Neural progenitor cell (in vitro differentiated cells): ENCODE results near the gene RUNDC1. TPM values are rescaled to one million over a fixed set of nuclear protein-coding genes. Genes with fewer than 3 reads are reported as not detected.

Experiments
- DNase-seq: peaks from one replicate; pipeline ENCODE4 v3.0.0-alpha.2; 2016; ENCODE audit warnings: low spot score
- H2AFZ ChIP-seq: fragments of 200-600 bp; sonication (generic); replicated peaks from 2 replicates; pipeline ENCODE4 v1.6.1; 2016; ENCODE audit warnings: antibody characterized with exemption
- H3F3A ChIP-seq: fragments of 200-600 bp; sonication (generic); 2 replicates; pipeline ENCODE4 v1.6.1; 2016; ENCODE audit warnings: antibody characterized with exemption, low read depth
- H3K27ac ChIP-seq: fragments of 200-600 bp; sonication (generic); 2 replicates; pipeline ENCODE4 v1.5.1; 2016; ENCODE audit warnings: mild to moderate bottlenecking
- H3K27me3 ChIP-seq: fragments of 200-600 bp; sonication (generic); 2 replicates; pipeline ENCODE4 v1.6.1; 2016; ENCODE audit warnings: mild to moderate bottlenecking, moderate library complexity
- H3K36me3 ChIP-seq: fragments of 200-600 bp; sonication (generic); 2 replicates; pipeline ENCODE4 v1.5.1; 2016
- H3K4me1 ChIP-seq: fragments of 200-600 bp; sonication (generic); 2 replicates; pipeline ENCODE4 v1.6.1; 2016; ENCODE audit warnings: mixed run types
- H3K4me2 ChIP-seq: fragments of 200-600 bp; sonication (generic); 2 replicates; pipeline ENCODE4 v1.6.1; 2016
- H3K4me3 ChIP-seq: fragments of 200-600 bp; sonication (generic); 2 replicates; pipeline ENCODE4 v1.5.1; 2016
- H3K79me2 ChIP-seq: fragments of 200-600 bp; sonication (generic); 2 replicates; pipeline ENCODE4 v1.6.1; 2016; ENCODE audit warnings: low read depth
- H3K9ac ChIP-seq: fragments of 200-600 bp; sonication (generic); 2 replicates; pipeline ENCODE4 v1.6.1; 2016
- H3K9me3 ChIP-seq: fragments of 200-600 bp; sonication (generic); 2 replicates; pipeline ENCODE4 v1.5.1; 2016; ENCODE audit warnings: low read depth
- H4K20me1 ChIP-seq: fragments of 200-600 bp; sonication (generic); 2 replicates; pipeline ENCODE4 v1.6.1; 2016; ENCODE audit warnings: low read depth
- H3K27ac Mint-ChIP-seq: 3 replicates; pipeline ENCODE4 v1.8.0; 2021; ENCODE audit warnings: mixed read lengths
- H3K27me3 Mint-ChIP-seq: 2 replicates; pipeline ENCODE4 v1.8.0; 2022; ENCODE audit warnings: low read depth, mild to moderate bottlenecking, inconsistent platforms, moderate library complexity, mixed read lengths; ENCODE audit not compliant: insufficient read depth
- H3K36me3 Mint-ChIP-seq: 3 replicates; pipeline ENCODE4 v1.8.0; 2021; ENCODE audit warnings: mixed read lengths
- H3K4me1 Mint-ChIP-seq: 3 replicates; pipeline ENCODE4 v1.8.0; 2021; ENCODE audit warnings: mixed read lengths
- H3K4me3 Mint-ChIP-seq: 3 replicates; pipeline ENCODE4 v1.8.0; 2021; ENCODE audit warnings: mild to moderate bottlenecking, moderate library complexity, mixed read lengths
- H3K9me3 Mint-ChIP-seq: 3 replicates; pipeline ENCODE4 v1.8.0; 2020; ENCODE audit warnings: mixed read lengths
- EZH2 ChIP-seq: fragments of 200-600 bp; sonication (generic); IDR thresholded peaks from 2 replicates; pipeline ENCODE4 v1.6.1; 2017; ENCODE audit warnings: antibody characterized with exemption, mild to moderate bottlenecking, moderate library complexity
- EZH2phosphoT487 ChIP-seq: fragments of 200-600 bp; sonication (generic); IDR thresholded peaks from 2 replicates; pipeline ENCODE4 v1.6.1; 2017; ENCODE audit warnings: antibody characterized with exemption
- total RNA-seq: library from RNA; depleted of rRNA; stranded (reverse); fragments of >200 nt; gene quantifications from 2 replicates; pipeline ENCODE4 v1.2.3, GENCODE V29; 2015; ENCODE audit warnings: low replicate concordance
- TF ChIP-seq, protein P1 (sequence below): fragments of 200-600 bp; sonication (generic); IDR thresholded peaks from 2 replicates; pipeline ENCODE4 v1.5.1; 2017; ENCODE audit warnings: antibody characterized with exemption, mild to moderate bottlenecking

Gene RUNDC1
- total RNA-seq, 1 donor from 2014 or later, result 11.4 TPM

DNA sequence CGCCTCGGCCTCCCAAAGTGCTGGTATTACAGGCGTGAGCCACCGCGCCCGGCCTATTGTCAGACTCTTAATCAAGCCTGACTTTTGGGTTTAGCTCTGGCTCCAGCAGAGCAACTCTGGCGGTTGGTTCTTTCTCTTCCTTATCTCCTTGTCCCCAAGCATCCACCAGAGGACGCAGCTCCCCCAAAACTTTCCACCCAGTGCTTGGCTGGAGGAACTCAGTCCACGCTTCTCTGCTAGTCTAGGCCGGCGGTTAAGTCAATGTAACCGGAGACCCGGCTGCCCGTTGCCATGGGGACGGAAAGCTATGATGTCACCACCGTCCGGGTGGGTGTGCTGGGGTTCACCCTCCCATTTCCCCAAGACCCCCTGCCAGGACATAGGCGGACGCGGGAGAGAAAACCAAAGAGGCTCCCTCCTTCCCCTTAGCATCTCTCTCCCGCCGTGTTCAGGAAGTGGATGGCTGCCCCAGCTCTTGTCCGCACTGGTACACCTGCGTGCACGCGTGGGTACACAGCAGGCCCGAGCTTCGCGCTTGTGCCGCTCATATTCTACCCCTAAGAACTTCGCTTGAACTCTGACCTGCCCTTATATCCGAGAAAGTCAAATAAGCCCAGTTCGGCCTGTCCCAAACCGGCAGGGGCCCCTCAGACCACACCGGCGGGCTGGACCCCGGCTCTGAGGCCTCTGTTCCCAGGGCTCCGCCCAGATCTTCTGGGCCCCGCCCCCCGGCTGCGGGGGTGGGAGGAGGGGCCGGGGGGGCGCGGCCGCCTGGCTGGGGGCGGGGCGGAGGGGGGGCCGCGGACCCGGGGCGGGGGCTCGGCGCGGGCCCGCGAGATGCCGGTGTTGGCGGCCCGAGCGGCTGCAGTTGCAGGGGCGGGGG is 44.3 kb downstream of the RUNDC1 start, which contains the start of gene RND2:
TSS of gene RND2 (plus strand) at position 825 of the 883 bp plus-strand sequence. CDS start 117 bp downstream, outside the sequence.
- no peaks in the 10 kb centered on the region for H3K27me3 ChIP-seq
- H3K4me2 ChIP-seq, result peak within 1 kb of the TSS; percentile 90
- Mint-ChIP-seq H3K4me1 (peaks cover 38% of the 10 kb centered on the region), H3K4me3 (peak within 1 kb of the TSS; percentile 95), H3K27me3 (peaks cover 10% of the 10 kb centered on the region), H3K27ac (peak within 1 kb of the TSS; percentile 98), H3K36me3 (peaks cover 15% of the 10 kb centered on the region), H3K9me3 (peaks cover 2% of the 10 kb centered on the region)
- H4K20me1 ChIP-seq, result peaks cover 7% of the 10 kb centered on the region
- H3K27ac ChIP-seq, result peak within 1 kb of the TSS; percentile 91
- H3K36me3 ChIP-seq, result no peaks in the 10 kb centered on the region
- H3K9me3 ChIP-seq, result no peaks in the 10 kb centered on the region
- H3K4me3 ChIP-seq, result peak within 1 kb of the TSS; percentile 93
- peak within 1 kb of the TSS; percentile 66 for H2AFZ ChIP-seq
- H3K4me1 ChIP-seq, result peaks cover 19% of the 10 kb centered on the region
- H3F3A ChIP-seq, result peaks cover 41% of the 10 kb centered on the region
- peak within 1 kb of the TSS; percentile 57 for H3K9ac ChIP-seq
- DNase-seq, result peak; percentile 97
- TF ChIP-seq, protein P1, sequence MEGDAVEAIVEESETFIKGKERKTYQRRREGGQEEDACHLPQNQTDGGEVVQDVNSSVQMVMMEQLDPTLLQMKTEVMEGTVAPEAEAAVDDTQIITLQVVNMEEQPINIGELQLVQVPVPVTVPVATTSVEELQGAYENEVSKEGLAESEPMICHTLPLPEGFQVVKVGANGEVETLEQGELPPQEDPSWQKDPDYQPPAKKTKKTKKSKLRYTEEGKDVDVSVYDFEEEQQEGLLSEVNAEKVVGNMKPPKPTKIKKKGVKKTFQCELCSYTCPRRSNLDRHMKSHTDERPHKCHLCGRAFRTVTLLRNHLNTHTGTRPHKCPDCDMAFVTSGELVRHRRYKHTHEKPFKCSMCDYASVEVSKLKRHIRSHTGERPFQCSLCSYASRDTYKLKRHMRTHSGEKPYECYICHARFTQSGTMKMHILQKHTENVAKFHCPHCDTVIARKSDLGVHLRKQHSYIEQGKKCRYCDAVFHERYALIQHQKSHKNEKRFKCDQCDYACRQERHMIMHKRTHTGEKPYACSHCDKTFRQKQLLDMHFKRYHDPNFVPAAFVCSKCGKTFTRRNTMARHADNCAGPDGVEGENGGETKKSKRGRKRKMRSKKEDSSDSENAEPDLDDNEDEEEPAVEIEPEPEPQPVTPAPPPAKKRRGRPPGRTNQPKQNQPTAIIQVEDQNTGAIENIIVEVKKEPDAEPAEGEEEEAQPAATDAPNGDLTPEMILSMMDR, result peak; percentile 83
- no peak for TF ChIP-seq EZH2
- peaks cover 36% of the 10 kb centered on the region for H3K79me2 ChIP-seq

DNA sequence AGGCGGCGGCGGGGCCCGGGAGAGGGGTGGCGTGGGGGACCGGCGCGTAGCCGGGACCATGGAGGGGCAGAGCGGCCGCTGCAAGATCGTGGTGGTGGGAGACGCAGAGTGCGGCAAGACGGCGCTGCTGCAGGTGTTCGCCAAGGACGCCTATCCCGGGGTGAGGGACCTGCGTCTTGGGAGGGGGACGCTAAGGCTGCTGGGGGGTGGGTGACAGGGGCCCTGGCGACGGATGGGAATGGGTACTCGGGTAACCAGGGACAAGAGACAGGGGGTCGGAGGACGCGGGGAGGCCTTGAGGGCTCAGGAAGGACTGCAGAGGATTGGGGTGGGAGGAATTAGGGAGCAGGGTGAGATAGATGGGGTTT is 44.9 kb downstream of the RUNDC1 start:
- peaks cover 40% of the 10 kb centered on the region for H3F3A ChIP-seq
- peak overlapping the region; percentile 90 for H3K4me2 ChIP-seq
- H3K27ac ChIP-seq, result no peak overlapping the region
- H3K27ac Mint-ChIP-seq, result peak overlapping the region; percentile 72
- H3K79me2 ChIP-seq, result peaks cover 30% of the 10 kb centered on the region
- DNase-seq, result no peak
- H3K4me1 ChIP-seq, result peaks cover 19% of the 10 kb centered on the region
- H3K4me3 ChIP-seq, result peak overlapping the region; percentile 93
- peaks cover 15% of the 10 kb centered on the region for H3K36me3 Mint-ChIP-seq
- peak overlapping the region; percentile 95 for H3K4me3 Mint-ChIP-seq
- peaks cover 10% of the 10 kb centered on the region for H3K27me3 Mint-ChIP-seq
- H3K9ac ChIP-seq, result peak overlapping the region; percentile 55
- H3K27me3 ChIP-seq, result no peaks in the 10 kb centered on the region
- no peaks in the 10 kb centered on the region for H3K9me3 ChIP-seq
- H4K20me1 ChIP-seq, result peaks cover under 1% of the 10 kb centered on the region
- H2AFZ ChIP-seq, result peak overlapping the region; percentile 66
- TF ChIP-seq, protein P1, result no peak
- TF ChIP-seq EZH2 (no peak), EZH2phosphoT487 (no peak)
- H3K36me3 ChIP-seq, result no peaks in the 10 kb centered on the region
- H3K9me3 Mint-ChIP-seq, result peaks cover 2% of the 10 kb centered on the region
- H3K4me1 Mint-ChIP-seq, result peaks cover 31% of the 10 kb centered on the region

DNA sequence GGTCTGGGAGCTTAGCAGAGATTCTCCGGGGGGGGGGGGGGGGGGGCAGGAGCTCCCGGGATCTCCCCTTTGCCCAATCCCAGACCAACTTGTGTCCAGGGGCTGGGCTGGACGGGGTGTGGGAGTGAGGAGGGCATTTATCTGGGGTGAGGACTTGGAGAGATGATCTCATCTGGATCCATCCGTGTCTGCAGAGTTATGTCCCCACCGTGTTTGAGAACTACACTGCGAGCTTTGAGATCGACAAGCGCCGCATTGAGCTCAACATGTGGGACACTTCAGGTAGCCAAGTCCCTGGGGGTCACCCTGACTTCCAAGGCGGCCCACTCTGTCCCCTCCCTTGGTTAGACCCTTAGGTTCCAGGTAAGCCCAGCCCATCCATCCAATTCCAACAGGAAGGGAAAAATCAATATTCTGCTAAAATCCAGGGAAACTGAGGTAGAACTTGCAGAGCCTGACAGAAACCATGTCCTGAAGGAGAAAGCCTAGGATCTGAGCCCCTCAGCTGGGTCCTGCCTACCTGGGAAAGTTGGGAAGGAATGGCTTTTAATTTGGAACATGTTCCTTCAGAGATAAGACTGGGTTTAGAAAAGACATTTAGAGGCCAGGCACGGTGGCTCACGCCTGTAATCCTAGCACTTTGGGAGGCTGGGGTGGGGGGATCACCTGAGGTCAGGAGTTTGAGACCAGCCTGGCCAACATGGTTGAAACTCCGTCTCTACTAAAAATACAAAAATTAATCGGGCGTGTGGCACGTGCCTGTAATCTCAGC is 45.6 kb downstream of the RUNDC1 start:
- Histone ChIP-seq H3K4me3 (peak overlapping the region; percentile 93), H3K27me3 (no peaks in the 10 kb centered on the region), H3F3A (peaks cover 38% of the 10 kb centered on the region), H3K4me1 (peaks cover 19% of the 10 kb centered on the region), H3K27ac (no peak overlapping the region), H3K36me3 (no peaks in the 10 kb centered on the region), H3K4me2 (peak overlapping the region; percentile 90), H4K20me1 (no peaks in the 10 kb centered on the region), H3K79me2 (peaks cover 24% of the 10 kb centered on the region), H2AFZ (no peak overlapping the region), H3K9ac (peak overlapping the region; percentile 55), H3K9me3 (no peaks in the 10 kb centered on the region)
- no peak for DNase-seq
- TF ChIP-seq, protein P1, result no peak
- TF ChIP-seq EZH2 (no peak), EZH2phosphoT487 (no peak)
- H3K36me3 Mint-ChIP-seq, result peaks cover 15% of the 10 kb centered on the region
- H3K27ac Mint-ChIP-seq, result no peak overlapping the region
- H3K9me3 Mint-ChIP-seq, result peaks cover 2% of the 10 kb centered on the region
- peaks cover 30% of the 10 kb centered on the region for H3K4me1 Mint-ChIP-seq
- H3K27me3 Mint-ChIP-seq, result peaks cover 13% of the 10 kb centered on the region
- peak overlapping the region; percentile 95 for H3K4me3 Mint-ChIP-seq
